ENCODE measurements around the gene CCDC191. TPM values are rescaled to one million over a fixed set of nuclear protein-coding genes. Genes with fewer than 3 reads are reported as not detected.

CCDC191 gene
- total RNA-seq, 1 experiment from 2014 or later, result 0.54 TPM

Other genes with a start within 250 kb of the CCDC191 start
- 8.1 and 13.5 TPM in 2 replicates for gene GRAMD1C, start 217.7 kb downstream of the CCDC191 start, total RNA-seq (2014; rRNA removed; shearing (Covaris generic))
- 8.0 and 12.1 TPM in 2 replicates for gene ZDHHC23, start 108.5 kb downstream of the CCDC191 start, total RNA-seq (2014; rRNA removed; shearing (Covaris generic))
- 34.7 and 38.6 TPM in 2 replicates for gene QTRT2, start 211 bp upstream of the CCDC191 start, total RNA-seq (2014; rRNA removed; shearing (Covaris generic))
- gene DRD3, start 122.5 kb upstream of the CCDC191 start, total RNA-seq (2014; rRNA removed; shearing (Covaris generic)), result not detected in 2 replicates
- gene ZNF80, start 181.1 kb upstream of the CCDC191 start, total RNA-seq (2014; rRNA removed; shearing (Covaris generic)), result not detected in 2 replicates
- not detected in 2 replicates for gene TIGIT, start 237.5 kb upstream of the CCDC191 start, total RNA-seq (2014; rRNA removed; shearing (Covaris generic))

Measured in G401 (cell line).